Brain microvascular endothelial cell (primary cell): ENCODE results near the gene ROR1.
A peak's percentile ranks its signal among the peaks of the same experiment; 100 is the strongest.

Experiments used
- DNase-seq: peaks from one replicate; pipeline ENCODE4 v3.0.0-alpha.2; 2020
- H3K27ac ChIP-seq: fragments of 250-450 bp; sonication (Bioruptor Pico); 2 replicates; pipeline ENCODE4 v1.5.1; 2020; ENCODE audit warnings: mild to moderate bottlenecking, moderate library complexity
- H3K27me3 ChIP-seq: fragments of 250-450 bp; sonication (Bioruptor Pico); replicated peaks from 2 replicates; pipeline ENCODE4 v1.5.1; 2020; ENCODE audit warnings: mild to moderate bottlenecking
- H3K36me3 ChIP-seq: fragments of 250-450 bp; sonication (Bioruptor Pico); replicated peaks from 2 replicates; pipeline ENCODE4 v1.5.1; 2020; ENCODE audit warnings: mild to moderate bottlenecking
- H3K4me3 ChIP-seq: 2 replicates; pipeline ENCODE4 v1.5.1; 2011; ENCODE audit warnings: low read depth, mild to moderate bottlenecking, control low read depth, low read length, moderate library complexity
- in situ Hi-C: cut with HindIII; loops from 2 replicates; pipeline ENCODE4 v1.10.0; 2017; ENCODE audit warnings: low sequenced_read_pairs, low pct_ligation_motif_present
- TF ChIP-seq, protein P1 (sequence below): IDR thresholded peaks from 2 replicates; pipeline ENCODE4 v1.5.1; 2011; ENCODE audit warnings: low read depth, mild to moderate bottlenecking, moderate library complexity, low read length, control low read depth, inconsistent platforms; ENCODE audit errors: missing control alignments

The ROR1 gene

DNA sequence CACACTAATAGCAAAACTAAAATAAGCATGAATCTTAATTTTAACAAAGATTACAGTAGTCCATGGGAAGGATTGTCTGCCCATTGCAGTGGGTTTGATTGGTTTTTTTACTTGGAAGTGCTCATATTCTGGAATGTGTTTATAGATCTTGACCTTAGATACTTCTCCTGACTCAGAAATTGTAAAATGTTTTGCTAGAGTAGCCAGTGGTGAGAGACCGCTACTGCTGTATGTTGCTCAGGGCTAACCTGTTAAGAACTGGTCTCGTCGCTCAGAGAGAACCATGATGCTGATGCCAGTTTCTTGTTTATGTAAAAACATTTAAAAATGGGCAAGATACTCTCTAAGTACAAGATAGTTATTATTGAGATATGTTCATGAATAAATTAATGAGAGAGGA, 99.9 kb downstream of the ROR1 start:
- TF ChIP-seq, protein P1, sequence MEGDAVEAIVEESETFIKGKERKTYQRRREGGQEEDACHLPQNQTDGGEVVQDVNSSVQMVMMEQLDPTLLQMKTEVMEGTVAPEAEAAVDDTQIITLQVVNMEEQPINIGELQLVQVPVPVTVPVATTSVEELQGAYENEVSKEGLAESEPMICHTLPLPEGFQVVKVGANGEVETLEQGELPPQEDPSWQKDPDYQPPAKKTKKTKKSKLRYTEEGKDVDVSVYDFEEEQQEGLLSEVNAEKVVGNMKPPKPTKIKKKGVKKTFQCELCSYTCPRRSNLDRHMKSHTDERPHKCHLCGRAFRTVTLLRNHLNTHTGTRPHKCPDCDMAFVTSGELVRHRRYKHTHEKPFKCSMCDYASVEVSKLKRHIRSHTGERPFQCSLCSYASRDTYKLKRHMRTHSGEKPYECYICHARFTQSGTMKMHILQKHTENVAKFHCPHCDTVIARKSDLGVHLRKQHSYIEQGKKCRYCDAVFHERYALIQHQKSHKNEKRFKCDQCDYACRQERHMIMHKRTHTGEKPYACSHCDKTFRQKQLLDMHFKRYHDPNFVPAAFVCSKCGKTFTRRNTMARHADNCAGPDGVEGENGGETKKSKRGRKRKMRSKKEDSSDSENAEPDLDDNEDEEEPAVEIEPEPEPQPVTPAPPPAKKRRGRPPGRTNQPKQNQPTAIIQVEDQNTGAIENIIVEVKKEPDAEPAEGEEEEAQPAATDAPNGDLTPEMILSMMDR = peak; percentile 29
- no peaks in the 10 kb centered on the region for H3K36me3 ChIP-seq
- in situ Hi-C loops = no loop called here
- no peaks in the 10 kb centered on the region for H3K27me3 ChIP-seq
- DNase-seq = peak; percentile 64
- H3K4me3 ChIP-seq = no peak overlapping the region
- H3K27ac ChIP-seq = peak overlapping the region; percentile 41

DNA sequence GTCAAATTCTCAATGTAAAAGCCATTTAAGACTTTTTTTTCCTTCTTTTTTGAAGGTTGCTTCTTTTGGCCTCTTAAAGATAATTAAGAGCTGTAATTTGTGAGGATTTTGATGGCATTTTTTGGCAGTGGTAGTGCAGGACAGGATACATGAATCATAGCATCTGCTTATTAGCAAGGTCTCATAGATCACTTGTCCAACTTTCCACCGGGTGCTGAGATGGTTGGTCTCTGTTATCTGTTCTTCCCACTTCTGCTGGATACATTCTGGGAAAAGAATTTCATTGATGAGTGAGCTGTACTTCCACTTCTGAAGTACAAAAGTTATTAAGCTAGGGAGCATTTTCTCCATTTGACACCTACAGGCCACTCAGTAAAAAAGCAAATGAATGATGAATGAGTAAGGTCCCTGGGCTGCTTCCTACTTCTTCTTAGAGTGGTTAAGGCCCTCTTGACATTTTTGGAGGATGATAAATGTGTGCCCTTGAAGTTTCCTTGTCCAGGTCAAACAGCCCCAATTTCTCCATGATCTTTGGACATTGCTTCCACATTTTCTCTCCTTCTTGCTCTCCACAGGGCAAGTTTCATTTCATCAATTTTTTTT, 100.6 kb downstream of the ROR1 start:
- in situ Hi-C loops = no loop called here
- H3K36me3 ChIP-seq = no peaks in the 10 kb centered on the region
- no peak for DNase-seq
- peak overlapping the region; percentile 41 for H3K27ac ChIP-seq
- H3K4me3 ChIP-seq = no peak overlapping the region
- TF ChIP-seq, protein P1 = no peak
- H3K27me3 ChIP-seq = no peaks in the 10 kb centered on the region

DNA sequence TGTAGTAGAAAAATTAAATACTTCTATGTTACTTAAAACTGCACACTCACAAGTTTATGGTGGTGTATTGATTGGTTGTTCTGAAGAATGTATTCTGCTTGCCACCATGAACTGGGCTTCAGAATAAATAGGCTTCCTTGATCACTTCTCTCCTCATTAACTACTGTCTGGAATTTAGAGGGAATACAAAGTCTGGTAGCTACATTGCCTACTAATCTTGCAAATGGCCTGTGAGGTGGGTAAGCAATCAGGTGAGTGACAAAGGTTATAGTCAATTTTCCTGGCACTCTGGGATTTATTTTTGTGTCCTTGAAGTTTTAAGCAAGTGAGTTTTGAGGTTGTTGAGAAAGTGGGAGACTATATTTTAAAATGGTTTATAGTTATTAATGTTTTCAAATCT, 101.8 kb downstream of the ROR1 start:
- Histone ChIP-seq H3K4me3 (no peak overlapping the region), H3K27ac (no peak overlapping the region), H3K36me3 (no peaks in the 10 kb centered on the region), H3K27me3 (no peaks in the 10 kb centered on the region)
- in situ Hi-C loops = no loop called here
- no peak for DNase-seq
- TF ChIP-seq, protein P1 = no peak

DNA sequence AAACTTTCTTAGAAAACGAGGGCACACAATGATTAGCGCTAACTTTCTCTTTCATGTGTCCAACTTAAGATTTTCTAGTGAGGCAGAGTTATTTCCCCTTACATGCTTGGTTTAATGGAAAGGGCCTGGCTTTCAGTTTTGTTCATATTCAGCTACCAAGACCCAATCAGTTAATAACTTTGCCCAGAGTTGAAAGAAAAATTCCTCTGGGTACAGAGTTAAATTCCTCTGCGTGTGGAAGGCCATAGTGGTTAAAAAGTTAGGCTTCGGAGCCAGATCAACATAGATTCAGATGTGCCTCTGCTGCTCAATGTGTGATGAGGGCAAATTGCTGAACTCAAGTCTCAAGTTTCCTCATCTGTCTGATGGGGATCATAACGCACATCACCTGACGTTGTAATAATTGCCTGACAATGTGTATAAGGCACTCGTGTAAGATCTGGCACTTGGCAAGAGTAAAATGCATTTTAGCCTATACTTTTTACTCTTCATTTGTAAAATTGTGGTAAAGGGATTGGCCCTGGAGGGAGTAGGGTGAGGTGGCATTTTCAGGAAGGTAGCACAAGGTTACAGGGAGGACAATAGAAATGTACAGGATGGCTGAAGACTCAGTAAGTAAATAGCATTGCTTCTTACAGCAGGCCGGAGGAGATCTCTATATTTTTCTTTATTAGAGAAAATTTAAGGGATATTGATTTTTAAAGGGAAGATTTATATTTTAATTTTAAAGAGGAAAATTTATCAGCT, 103.4 kb downstream of the ROR1 start:
- no peak for DNase-seq
- in situ Hi-C loops = no loop called here
- no peaks in the 10 kb centered on the region for H3K27me3 ChIP-seq
- H3K27ac ChIP-seq = no peak overlapping the region
- no peaks in the 10 kb centered on the region for H3K36me3 ChIP-seq
- TF ChIP-seq, protein P1 = no peak
- H3K4me3 ChIP-seq = no peak overlapping the region

DNA sequence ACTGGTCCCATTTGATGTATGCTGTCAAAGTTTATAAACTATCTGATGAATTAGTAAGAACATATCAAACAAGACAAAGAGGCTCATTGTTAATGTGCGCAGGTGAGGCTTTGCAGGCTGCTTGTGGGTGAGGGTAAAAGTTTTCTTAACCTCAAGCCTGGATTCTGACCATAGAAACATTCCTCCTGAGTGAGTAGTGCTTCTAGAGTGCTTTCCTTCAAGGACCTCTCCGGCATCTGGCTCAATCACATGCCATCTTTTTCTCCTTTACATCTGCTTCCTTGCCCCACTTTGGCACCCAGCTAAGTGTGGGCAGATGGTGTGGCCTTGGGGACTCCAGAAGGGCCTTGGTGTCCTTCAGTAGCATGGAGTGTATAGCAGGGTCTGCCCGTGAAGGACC, 104.0 kb downstream of the ROR1 start:
- in situ Hi-C loops = no loop called here
- Histone ChIP-seq H3K36me3 (no peaks in the 10 kb centered on the region), H3K27ac (no peak overlapping the region), H3K4me3 (no peak overlapping the region), H3K27me3 (no peaks in the 10 kb centered on the region)
- peak; percentile 53 for DNase-seq
- TF ChIP-seq, protein P1 = no peak
